Skeletal muscle satellite cell (primary cell): ENCODE measurements around the gene SMTN.

Experiments
- H3K27me3 ChIP-seq: 2 replicates; pipeline ENCODE4 v1.7.0; 2013; ENCODE audit warnings: low read length; ENCODE audit not compliant: control insufficient read depth, insufficient read depth
- H3K36me3 ChIP-seq: 2 replicates; pipeline ENCODE4 v1.7.0; 2013; ENCODE audit warnings: mild to moderate bottlenecking, control low read depth, low read length; ENCODE audit not compliant: insufficient read depth
- H3K4me1 ChIP-seq: 2 replicates; pipeline ENCODE4 v1.7.0; 2013; ENCODE audit warnings: low read length; ENCODE audit not compliant: control insufficient read depth, insufficient read depth
- H3K4me2 ChIP-seq: 2 replicates; pipeline ENCODE4 v1.7.0; 2013; ENCODE audit warnings: mild to moderate bottlenecking, low read length
- H3K4me3 ChIP-seq: 2 replicates; pipeline ENCODE4 v1.7.0; 2013; ENCODE audit warnings: low read length
- H3K9ac ChIP-seq: 2 replicates; pipeline ENCODE4 v1.7.0; 2013; ENCODE audit warnings: mild to moderate bottlenecking, low read depth, low read length, moderate library complexity
- H3K9me3 ChIP-seq: replicated peaks from 2 replicates; pipeline ENCODE4 v1.7.0; 2013; ENCODE audit warnings: mild to moderate bottlenecking, control low read depth, low read length

SMTN gene

GRCh38 chr22:31085928-31086327 lies 4.8 kb downstream of the SMTN start:
- no peaks in the 10 kb centered on the region for H3K27me3 ChIP-seq
- peak overlapping the region; percentile 99 for H3K4me2 ChIP-seq
- H3K4me3 ChIP-seq, result peak overlapping the region; percentile 86
- H3K4me1 ChIP-seq, result peaks cover 47% of the 10 kb centered on the region
- peaks cover 67% of the 10 kb centered on the region for H3K36me3 ChIP-seq
- peak overlapping the region; percentile 95 for H3K9ac ChIP-seq
- H3K9me3 ChIP-seq, result no peaks in the 10 kb centered on the region

GRCh38 chr22:31086703-31087330 lies 5.7 kb downstream of the SMTN start:
- Histone ChIP-seq H3K4me2 (no peak overlapping the region), H3K27me3 (no peaks in the 10 kb centered on the region), H3K4me1 (peaks cover 47% of the 10 kb centered on the region), H3K9ac (peak overlapping the region; percentile 12), H3K9me3 (no peaks in the 10 kb centered on the region), H3K36me3 (peaks cover 75% of the 10 kb centered on the region), H3K4me3 (no peak overlapping the region)

DNA sequence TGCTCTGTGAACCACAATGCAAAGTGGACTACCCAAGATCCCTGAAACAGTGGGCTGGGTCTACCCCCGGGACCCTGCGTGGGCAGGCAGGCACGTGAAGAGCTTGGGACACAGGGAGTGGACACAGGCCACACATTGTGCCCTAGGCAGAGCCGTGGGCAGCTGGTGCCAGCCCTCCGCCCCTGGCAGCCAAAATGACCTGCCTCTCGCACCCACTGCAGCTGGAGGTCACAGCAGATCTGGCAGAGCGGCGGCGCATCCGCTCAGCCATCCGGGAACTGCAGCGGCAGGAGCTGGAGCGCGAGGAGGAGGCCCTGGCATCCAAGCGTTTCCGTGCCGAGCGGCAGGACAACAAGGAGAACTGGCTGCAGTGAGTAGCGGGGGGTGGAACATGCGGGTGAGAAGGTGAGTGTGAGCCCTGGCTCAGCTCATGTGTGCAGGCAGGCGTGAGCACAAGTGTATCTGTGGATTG lies 6.7 kb downstream of the SMTN start:
- H3K36me3 ChIP-seq, result peaks cover 85% of the 10 kb centered on the region
- H3K9me3 ChIP-seq, result no peaks in the 10 kb centered on the region
- H3K4me1 ChIP-seq, result peaks cover 39% of the 10 kb centered on the region
- H3K4me3 ChIP-seq, result no peak overlapping the region
- no peak overlapping the region for H3K4me2 ChIP-seq
- no peaks in the 10 kb centered on the region for H3K27me3 ChIP-seq
- H3K9ac ChIP-seq, result no peak overlapping the region

GRCh38 chr22:31088233-31088986 lies 7.3 kb downstream of the SMTN start:
- H3K9ac ChIP-seq, result no peak overlapping the region
- H3K9me3 ChIP-seq, result no peaks in the 10 kb centered on the region
- peaks cover 33% of the 10 kb centered on the region for H3K4me1 ChIP-seq
- no peak overlapping the region for H3K4me3 ChIP-seq
- H3K27me3 ChIP-seq, result no peaks in the 10 kb centered on the region
- H3K4me2 ChIP-seq, result no peak overlapping the region
- peaks cover 88% of the 10 kb centered on the region for H3K36me3 ChIP-seq

DNA sequence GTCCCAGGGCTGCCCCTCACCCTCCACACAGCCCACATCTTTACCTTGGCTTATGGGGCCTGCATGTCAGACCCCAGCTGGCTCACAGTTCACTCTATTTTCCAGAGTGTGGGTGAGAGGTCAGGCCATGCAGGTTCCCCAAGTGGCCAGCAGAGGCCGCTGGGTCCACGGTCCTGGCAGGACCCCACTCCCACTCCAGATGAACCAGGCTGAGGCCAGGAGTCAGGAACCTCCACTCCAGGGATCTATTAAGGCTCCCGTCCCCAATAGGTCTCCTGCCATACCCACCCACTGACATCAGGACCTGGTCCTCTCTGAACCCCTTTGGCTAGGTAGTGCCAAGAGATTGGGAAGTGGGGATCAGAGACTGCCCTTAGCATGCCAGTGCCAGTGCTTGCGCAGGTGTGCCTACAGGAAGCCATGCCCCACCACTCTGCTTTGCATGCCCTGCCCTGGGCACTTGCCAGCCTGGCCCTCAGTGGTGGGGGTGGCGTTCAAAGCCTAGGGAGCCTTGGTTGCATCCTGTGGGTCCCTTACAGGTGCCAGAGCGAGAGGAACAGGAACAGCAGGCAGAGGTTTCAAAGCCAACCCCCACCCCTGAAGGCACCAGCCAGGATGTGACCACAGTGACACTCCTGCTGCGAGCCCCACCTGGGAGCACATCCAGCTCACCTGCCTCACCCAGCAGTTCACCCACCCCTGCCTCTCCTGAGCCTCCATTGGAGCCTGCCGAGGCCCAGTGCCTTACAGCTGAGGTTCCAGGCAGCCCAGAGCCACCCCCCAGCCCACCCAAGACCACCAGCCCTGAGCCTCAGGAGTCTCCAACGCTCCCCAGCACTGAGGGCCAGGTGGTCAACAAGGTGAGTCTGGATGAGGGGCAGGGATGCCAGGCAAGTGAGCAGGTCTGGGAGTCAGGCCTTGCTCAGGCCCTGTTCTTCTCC lies 8.3 kb downstream of the SMTN start:
- Histone ChIP-seq H3K9me3 (no peaks in the 10 kb centered on the region), H3K27me3 (no peaks in the 10 kb centered on the region), H3K4me2 (no peak overlapping the region), H3K9ac (no peak overlapping the region), H3K36me3 (peaks cover 89% of the 10 kb centered on the region), H3K4me1 (peaks cover 23% of the 10 kb centered on the region), H3K4me3 (no peak overlapping the region)

GRCh38 chr22:31090217-31091085 lies 9.3 kb downstream of the SMTN start:
- no peaks in the 10 kb centered on the region for H3K27me3 ChIP-seq
- no peak overlapping the region for H3K4me3 ChIP-seq
- H3K9me3 ChIP-seq, result no peaks in the 10 kb centered on the region
- peaks cover 98% of the 10 kb centered on the region for H3K36me3 ChIP-seq
- H3K4me1 ChIP-seq, result peaks cover 14% of the 10 kb centered on the region
- H3K4me2 ChIP-seq, result no peak overlapping the region
- H3K9ac ChIP-seq, result no peak overlapping the region

GRCh38 chr22:31091106-31091975 lies 10.2 kb downstream of the SMTN start:
- Histone ChIP-seq H3K27me3 (no peaks in the 10 kb centered on the region), H3K4me1 (peaks cover 5% of the 10 kb centered on the region), H3K9me3 (no peaks in the 10 kb centered on the region), H3K36me3 (peaks cover 98% of the 10 kb centered on the region), H3K4me2 (no peak overlapping the region), H3K9ac (no peak overlapping the region), H3K4me3 (no peak overlapping the region)

GRCh38 chr22:31092161-31092560 lies 11.0 kb downstream of the SMTN start:
- H3K9me3 ChIP-seq, result no peaks in the 10 kb centered on the region
- no peak overlapping the region for H3K4me3 ChIP-seq
- no peak overlapping the region for H3K4me2 ChIP-seq
- H3K9ac ChIP-seq, result no peak overlapping the region
- H3K27me3 ChIP-seq, result no peaks in the 10 kb centered on the region
- no peaks in the 10 kb centered on the region for H3K4me1 ChIP-seq
- peaks cover 98% of the 10 kb centered on the region for H3K36me3 ChIP-seq

- no peaks in the 10 kb centered on the region for H3K9me3 ChIP-seq
- H3K36me3 ChIP-seq, result peaks cover 97% of the 10 kb centered on the region
- no peak overlapping the region for H3K9ac ChIP-seq
- no peak overlapping the region for H3K4me2 ChIP-seq
- no peaks in the 10 kb centered on the region for H3K27me3 ChIP-seq
- no peaks in the 10 kb centered on the region for H3K4me1 ChIP-seq
- H3K4me3 ChIP-seq, result no peak overlapping the region
These were observed 12.2 kb downstream of the SMTN start for GRCh38 chr22:31093086-31093850.
